Measurements from ENCODE around the gene TPGS1.
"Not testable (repeated sequence)": the region's sequence is repeated elsewhere in the genome, so short reads cannot be mapped to it uniquely, and the experiment has no call there.

The TPGS1 gene

DNA sequence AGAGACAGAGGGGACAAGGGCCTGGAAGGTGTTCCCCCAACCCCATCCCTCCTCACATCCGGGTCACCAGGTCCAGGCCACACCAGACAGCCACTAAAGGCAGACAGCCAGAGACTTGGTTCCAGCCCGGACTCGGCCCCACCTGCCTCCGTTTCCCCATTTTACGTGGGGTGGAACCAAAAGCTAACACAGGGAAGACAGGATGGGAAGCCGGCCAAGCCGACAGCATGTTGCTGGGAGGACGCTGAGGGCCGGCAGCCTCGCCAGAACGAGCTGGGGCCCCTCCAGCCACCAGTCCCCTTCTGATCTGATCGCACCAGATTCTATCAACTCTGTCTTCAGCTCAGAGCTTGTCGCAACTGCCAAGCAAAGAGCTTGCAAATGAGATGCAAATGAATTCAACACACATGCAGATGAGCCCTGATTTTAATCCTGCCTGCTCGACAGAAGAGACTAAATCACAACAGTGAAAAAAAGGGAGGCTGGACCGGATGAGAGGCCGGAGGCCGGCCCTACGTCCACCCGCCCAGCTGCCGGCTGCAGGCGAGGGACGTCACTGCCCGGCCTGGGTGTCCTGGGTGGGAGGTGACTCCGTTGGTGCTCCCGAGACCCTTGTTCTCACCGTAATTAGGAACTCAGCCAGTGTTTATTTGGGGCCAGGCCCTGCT is 28.9 kb upstream of the TPGS1 start:
- no peak for DNase-seq (ENCODE audit: low read depth)

DNA sequence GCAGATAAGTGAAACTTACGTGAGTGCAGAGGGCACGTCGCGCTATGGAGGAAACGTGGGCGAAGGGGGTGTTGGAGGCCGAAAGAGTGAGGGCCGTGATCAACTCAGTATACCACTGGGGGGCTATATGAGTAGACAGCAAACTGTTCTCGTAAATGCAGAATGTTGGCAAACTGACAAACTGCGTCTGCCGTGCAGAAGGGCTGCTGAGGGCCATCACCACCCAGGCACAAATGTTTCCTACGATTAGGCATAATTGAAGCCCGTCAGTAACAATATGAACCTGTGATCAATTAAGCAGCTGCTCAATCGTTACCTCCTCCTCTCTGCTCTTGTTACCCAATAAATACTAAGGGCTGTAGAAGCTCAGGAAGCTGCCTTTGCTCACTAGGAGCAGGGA is 28.3 kb upstream of the TPGS1 start:
- no peak for DNase-seq (ENCODE audit: low read depth)

DNA sequence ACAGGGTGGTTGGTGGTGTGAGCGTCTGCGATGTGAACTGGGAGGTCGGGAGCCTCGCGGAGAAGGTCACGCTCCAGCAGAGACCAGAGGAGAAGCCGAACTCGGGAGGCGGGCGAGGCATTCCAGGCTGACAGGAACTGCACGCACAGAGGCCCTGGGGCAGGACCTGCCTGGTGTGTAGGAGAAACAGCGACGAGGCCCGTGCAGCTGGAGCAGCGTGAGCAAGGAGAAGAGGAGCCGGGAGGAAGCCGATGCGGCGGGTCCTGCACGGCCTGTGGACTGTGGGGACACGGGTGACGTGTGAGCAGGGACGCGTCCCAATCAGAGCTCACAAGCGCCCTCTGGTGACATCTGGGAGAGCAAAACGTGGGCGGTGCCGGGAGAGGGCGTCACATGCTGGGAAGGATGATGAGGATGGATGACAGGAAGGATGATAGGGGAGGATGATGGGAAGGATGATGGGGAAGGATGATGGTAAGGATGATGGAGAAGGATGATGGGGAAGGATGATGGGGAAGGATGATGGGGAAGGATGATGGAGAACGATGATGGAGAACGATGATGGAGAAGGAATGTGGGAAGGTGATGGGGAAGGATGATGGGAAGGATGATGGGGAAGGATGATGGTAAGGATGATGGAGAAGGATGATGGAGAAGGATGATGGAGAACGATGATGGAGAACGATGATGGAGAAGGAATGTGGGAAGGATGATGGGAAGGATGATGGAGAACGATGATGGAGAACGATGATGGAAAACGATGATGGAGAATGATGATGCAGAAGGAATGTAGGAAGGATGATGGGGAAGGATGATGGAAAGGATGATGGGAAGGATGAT is 27.1 kb upstream of the TPGS1 start:
- no peak for DNase-seq (ENCODE audit: low read depth)

DNA sequence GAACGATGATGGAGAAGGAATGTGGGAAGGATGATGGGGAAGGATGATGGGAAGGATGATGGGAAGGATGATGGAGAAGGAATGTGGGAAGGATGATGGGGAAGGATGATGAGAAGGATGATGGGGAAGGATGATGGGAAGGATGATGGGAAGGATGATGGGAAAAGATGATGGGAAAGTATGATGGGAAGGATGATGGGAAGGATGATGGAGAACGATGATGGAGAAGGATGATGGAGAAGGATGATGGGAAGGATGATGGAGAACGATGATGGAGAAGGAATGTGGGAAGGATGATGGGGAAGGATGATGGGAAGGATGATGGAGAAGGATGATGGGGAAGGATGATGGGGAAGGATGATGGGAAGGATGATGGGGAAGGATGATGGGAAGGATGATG is 26.2 kb upstream of the TPGS1 start:
- DNase-seq (ENCODE audit: low read depth), result not testable (repeated sequence)

DNA sequence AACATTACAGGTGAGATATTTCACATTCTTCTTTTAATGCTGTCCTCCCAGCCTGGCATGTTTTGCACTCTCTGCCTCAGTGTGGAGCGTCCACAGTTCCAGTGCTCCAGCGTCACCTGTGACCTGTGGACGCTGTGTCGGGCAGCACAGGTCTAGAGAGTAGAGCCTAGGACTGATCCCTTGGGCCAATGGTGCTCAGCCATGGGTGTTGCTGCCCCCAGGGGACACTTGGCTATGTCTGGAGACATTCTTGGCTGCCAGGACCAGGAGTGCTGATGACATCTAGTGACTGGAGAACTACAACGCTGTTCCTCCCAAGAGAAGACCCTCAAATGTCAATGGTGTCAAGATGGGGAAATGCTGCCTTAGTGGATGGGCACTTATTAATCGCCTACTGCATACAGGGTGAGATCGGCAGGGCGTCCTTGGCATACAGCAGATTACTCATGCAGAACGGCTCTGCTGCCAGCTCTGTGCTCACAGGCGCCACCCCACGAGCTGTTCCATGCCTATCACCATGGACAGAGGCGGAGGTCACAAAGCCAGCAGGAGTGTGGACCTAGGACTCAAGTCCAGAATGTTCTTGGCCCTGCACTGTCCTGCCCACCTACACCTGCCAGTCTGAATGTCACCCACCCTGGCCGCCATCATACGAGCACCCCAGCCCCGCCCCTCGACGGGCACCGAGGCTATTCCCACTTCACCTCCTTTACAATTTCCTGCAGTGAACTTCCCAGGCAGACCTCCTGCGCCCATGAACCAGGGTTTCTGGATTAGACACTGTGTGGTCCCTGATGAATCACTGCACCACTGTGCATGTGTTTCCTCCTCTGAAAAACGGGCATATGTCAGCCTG is 24.9 kb upstream of the TPGS1 start:
- DNase-seq (ENCODE audit: low read depth), result no peak

GRCh38 chr19:483332-484072 is 23.8 kb upstream of the TPGS1 start:
- no peak for DNase-seq (ENCODE audit: low read depth)

- no peak for DNase-seq (ENCODE audit: low read depth)
Measured at GRCh38 chr19:484494-484893, 22.8 kb upstream of the TPGS1 start.

DNA sequence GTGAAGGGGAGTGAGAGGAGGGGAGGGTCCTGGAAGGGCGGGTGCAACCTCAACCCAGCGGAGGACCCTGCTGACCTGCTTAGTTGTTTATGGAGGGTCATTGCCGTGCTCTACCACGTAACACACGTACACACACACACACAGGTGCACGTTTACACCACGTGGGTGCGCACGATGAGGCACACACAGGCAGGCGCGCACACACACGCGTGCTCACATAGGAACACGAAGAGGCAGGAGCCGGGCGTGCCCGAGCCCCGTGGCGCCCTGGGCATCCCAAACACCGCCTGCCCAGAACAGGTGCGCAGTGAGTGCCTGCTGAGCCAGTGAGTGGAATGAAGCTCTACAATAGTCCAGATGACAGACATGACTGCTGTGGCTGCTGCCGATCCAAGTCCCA is 22.2 kb upstream of the TPGS1 start:
- no peak for DNase-seq (ENCODE audit: low read depth)

GRCh38 chr19:485583-486236 is 21.6 kb upstream of the TPGS1 start:
- no peak for DNase-seq (ENCODE audit: low read depth)

DNA sequence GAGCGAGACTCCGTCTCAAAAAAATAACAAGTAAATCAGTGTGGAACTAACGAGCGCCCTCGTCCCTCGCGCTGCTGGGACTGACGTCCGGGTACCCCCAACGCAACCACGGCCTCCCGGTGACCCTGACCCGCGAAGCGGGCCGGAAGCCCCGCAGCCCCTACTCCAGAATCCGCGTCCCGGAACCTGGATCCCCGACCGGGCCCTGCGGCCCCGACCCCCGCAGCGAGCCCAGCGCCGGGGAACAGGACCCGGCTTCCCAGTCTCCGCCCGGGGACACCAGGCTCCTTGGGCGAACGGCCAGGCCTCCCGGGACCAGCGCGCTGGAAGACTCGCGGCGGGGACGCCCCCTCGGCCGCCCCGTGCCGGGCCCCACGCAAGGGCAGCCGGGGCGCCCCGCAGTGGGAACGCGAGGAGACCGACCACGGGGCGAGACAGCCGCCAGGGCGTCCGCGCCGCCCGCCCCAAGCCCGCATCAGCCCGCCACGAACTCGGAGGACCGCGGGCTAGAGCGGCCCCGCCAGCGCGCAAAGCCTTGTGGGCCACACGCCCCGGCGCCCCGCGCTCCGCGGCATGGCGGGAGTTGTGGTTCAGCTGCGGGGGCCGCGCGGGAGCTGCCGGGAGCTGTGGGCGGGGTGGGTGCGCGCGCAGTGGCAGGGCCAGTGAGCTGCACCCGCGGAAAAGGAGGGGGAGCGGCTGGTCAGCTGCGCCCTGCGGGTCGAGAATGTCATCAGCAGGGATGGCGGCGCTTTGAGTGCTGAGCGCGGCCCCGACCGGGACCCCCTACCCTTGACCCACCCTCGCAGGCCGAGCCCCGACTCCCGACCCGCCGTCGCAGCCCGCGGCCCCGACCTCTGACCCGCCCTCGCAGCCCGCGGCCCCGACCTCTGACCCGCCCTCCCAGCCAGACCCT is 18.5 kb upstream of the TPGS1 start:
- peak; percentile 88 for DNase-seq (ENCODE audit: low read depth)

DNA sequence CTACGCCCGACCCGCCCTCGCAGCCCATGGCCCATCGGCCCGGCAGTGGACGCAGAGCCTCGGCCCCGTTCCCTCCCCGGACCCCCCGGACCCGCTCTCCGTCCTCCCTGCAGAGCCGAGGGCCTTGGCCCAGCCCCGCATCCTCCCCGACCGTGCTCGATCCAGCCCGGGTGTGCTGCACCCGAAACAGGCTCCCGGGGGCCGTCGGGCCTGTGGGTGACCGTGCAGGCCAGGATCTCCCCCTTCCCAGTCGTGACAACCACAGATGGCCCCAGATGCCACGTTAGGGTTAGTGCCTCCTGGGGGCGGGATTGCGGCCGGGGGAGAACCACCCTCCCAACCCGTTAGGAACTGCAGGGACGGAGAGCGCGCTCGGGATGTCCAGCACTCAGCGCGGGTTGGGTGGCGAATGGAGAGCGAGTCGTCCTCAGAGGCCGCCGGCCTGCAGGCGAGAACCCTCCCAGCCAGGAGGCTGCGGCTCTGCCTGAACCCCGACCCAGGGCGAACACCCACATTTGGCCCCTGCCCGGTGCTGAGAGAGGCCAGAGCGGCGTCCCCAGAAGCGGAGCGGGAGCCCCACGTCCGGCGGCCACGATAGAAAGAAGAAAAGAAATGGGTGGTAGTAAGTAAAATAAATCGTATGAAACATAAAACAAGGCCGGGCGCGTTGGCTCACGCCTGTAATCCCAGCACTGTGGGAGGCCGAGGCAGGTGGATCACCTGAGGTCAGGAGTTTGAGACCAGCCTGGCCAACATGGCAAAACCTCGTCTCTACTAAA is 17.7 kb upstream of the TPGS1 start:
- peak; percentile 28 for DNase-seq (ENCODE audit: low read depth)

- no peak for DNase-seq (ENCODE audit: low read depth)
Measured at GRCh38 chr19:491146-491741, 16.1 kb upstream of the TPGS1 start.

GRCh38 chr19:492091-492531 is 15.2 kb upstream of the TPGS1 start:
- DNase-seq (ENCODE audit: low read depth), result no peak

DNA sequence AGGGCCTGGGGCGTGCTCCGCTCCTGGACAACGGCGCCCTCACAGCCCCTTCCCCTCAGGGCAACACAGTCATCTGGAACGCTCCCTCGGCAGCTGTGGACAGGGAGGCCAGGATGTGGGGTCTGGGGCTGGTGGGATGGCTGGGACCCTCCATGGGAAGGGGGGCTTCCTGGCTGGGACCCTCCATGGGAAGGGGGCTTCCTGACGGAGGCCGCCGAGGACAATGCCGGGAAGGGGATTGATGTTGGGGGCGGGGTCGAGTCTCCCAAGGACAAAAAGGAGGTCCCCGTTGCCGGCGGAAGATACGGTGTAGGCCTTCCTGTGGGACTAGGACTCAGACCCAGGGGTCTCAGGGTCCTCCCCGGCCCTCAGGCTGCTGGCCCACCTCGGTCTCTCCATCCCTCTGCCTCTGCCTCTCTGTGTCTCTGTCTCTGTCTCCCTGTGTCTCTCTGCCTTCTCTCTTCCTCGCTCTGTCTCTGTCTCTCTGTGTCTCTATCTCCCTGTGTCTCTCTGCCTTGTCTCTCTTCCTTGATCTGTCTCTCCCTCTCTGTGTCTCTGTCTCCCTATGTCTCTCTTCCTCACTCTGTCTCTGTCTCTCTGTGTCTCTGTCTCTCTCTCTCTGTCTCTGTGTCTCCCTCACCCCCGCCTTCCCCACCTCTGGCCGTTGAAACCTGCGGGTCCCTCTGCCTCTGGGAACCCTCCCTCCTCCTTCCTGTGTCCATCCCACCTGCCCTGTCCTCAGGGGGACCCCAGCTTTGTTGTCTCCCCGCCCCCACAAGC is 13.7 kb upstream of the TPGS1 start:
- no peak for DNase-seq (ENCODE audit: low read depth)

GRCh38 chr19:494171-495080 is 12.9 kb upstream of the TPGS1 start:
- no peak for DNase-seq (ENCODE audit: low read depth)

DNA sequence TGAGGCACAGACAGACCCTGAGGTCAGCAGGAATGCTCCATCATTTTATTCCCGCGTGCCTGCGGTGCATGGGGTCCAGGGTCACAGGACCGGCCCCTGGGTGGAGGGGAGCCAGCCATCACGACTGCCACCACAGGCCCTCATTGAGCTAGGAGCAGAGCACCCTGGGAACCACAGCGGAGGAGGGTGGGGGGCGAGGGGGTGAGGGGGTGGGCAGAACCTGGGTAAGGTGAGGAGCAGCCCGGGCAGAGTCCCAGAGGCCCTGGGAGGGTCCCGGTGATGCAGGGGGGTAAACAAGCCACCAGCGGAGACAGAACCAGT is 12.3 kb upstream of the TPGS1 start:
- no peak for DNase-seq (ENCODE audit: low read depth)

DNA sequence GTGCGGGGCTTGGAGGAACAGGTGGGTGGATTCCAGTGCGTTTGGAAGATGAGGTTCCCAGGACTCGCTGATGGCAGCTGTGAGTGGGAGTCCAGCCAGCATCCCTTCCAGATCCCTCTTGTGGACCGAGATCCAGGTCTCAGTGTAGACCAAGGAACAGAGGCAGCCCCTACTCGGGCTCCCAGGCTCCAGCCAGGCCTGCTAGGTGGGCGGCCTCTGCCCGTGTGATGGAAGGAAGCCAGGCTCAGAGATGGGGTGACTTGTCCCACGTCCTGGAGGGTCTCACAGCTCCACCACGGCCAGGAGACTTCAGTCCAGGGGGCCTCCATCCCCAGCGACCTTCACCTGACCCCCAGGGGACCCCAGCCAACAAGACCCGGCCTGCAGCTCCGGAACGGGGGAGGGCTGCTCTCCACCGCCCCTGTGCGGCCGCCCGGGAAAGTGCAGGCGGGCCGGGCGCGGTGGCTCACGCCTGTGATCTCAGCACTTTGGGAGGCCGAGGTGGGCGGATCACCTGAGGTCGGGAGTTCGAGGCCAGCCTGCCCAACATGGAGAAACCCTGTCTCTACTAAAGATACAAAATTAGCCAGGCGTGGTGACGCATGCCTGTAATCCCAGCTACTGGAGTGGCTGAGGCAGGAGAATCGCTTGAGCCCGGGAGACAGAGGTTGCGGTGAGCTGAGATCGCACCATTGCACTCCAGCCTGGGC is 11.7 kb upstream of the TPGS1 start:
- no peak for DNase-seq (ENCODE audit: low read depth)
